ENCODE data around the gene ABCA2.

- no peak for TF ChIP-seq POLR2A (IDR thresholded peaks at IDR 0.05)
- no peak for TF ChIP-seq CTCF (IDR thresholded peaks at IDR 0.05)
- no peak for TF ChIP-seq POLR2AphosphoS5 (IDR thresholded peaks at IDR 0.05)
Observed at GRCh38 chr9:136995362-136995761, 32.7 kb downstream of the ABCA2 start.

All from breast epithelium (tissue), 3 donors.